NK-92 treated with Interleukin-12 subunit alpha and Interleukin-12 subunit beta, amount 100 ng/mL, for 24 hours (cell line): ENCODE results near the gene DNAH6.
"Not testable (repeated sequence)": the region's sequence is repeated elsewhere in the genome, so short reads cannot be mapped to it uniquely, and the experiment has no call there.

Experiments
- DNase-seq: peaks from one replicate; lab custom pipeline; 2025; lab: John Stamatoyannopoulos, UW

DNAH6 gene

DNA sequence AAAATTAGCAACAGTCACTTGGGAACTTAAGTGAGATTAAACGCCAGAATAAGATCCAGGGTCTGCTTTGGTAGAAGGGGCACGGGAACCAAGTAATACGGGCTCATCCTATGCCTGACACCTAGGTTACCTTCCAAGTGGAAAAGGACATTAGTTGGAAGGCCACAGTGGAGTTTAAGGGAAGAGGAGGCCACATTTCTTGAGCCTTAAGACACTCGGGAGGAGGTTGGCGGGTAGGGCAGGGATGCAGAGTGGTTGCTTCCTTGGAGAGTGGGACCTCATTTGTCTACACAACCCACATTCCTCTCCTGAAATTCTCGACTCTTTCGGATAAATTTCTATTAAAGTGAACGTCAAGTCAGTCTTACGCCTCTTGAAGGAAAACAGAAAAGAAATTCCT is 510 bp upstream of the DNAH6 start:
- DNase-seq = no peak

DNA sequence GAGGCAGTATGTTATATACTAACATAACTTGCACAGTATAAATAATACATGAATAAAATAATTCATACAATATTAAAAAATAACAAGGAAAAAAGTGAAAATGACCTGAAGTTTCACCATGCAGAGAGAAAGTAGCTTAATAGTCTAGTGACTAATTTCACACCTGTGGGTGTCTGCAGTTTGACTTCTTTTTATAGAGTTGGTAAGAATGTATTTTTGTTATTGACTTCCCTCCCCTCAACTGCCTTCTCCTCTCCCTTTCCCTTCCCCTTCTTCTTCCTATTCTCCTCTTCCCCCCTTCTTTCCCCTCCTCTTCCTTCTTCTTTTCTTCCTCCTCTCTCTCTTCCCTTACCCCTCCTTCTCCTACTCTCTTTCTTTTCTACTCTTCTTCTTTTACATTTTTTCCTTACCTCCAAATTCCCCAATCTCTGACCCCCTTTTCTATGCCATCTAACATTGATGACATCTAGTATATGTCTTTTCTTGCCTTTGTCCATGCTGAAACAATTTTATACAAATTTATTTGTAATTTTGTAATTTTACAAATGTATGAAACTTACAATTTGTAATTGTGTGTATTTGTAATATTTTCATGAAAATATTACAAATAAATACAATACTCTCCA is 3.1 kb downstream of the DNAH6 start:
- no peak for DNase-seq

DNA sequence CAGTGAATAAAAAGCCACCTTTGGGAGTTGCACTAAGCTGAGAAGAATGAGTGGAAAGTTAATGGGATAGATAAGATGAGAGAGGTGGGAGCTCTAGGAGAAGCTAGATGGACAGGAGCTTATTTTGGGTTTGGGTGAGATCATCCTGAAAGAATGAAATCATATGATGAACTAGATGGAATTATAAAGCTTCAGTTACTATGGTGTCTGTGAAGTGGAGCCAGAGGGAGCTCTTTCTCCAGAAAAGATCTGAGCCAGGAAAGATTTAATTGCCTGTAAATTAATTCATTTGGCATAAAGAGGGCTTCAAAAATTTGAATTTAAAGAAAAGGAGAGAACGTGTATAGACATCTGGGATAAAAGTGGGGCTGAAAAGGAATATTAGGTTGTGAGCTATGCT is 10.3 kb downstream of the DNAH6 start:
- no peak for DNase-seq

DNA sequence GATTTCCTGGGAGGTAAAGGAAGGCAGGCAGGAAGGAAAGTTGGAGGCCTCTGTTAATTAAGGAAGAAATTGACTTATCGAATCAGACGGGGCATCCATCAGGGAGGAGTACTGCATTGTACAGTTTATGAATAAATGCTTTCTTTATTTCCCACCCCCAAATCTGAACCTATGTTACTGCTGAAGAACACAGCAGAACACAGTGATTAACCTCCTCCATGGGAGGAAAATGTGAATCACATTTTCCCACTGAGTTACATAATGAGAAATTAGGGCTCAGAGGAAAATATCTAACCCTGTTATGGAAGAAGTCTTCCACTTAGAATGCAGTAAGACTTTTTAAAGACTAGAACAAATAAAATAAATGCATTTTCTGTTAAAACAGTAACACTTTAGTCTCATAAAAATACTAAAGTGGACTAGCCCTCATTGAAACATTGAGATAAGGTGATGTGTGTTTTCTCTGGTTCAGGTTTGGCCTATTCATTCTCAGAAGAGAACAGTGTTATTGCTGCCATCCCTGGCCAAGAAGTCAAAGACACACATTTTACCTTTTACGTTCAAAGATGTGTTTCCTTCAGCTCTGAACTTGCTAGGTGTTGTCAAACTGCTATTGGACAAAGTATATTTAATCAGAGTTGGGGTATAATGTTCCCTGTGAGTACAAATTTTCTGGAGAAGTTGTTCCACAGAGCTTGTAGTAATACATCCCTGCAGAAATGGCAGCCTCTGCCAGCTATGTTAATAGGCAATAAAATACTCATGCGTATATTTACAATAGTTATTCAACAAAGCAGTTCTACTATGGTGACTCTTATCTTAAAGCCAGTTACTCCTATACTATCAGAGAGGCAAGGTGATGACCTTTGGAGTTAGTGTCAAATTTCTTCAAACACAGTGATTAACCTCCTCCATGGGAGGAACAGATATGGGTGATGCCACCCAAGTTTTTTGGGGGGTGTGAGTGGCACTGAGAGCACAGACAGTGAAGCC is 11.1 kb downstream of the DNAH6 start:
- no peak for DNase-seq

DNA sequence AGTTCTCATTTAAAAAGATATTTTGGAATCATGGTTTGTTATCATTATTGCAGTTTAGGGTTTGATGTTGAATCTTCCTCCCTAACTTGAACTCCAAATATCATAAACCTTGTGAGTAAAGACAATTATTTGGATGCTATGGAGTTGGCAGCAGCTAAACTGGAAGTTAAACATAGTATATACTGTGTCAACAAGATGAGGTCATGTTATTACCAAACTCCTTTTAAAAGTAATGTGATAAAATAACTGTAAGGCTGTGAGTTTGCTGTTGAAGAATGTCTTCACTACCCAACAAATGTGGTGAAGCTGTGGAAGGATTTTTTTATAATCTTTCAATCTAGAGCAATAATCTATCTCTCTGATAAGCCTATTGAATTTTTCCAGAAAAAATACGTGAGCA is 16.0 kb downstream of the DNAH6 start:
- no peak for DNase-seq

DNA sequence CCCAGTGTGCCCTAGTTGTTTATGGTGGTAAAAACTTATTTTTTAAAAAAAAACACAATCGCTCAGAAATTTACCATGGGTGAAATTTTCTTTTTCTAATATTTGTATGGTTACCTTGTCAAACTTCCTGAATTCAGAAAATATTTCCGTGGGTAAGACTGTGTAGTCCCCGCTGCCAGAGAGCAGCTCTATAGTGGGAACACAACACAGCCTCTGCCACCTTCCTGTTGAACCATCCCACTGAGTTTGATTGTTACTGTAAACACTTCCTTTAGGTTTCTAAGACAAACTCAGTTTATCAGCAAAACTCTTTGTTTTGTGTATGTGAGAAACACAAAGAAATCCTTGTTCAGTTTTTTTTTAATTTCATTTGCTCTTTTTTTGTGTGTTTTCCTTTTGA is 17.9 kb downstream of the DNAH6 start:
- no peak for DNase-seq

DNA sequence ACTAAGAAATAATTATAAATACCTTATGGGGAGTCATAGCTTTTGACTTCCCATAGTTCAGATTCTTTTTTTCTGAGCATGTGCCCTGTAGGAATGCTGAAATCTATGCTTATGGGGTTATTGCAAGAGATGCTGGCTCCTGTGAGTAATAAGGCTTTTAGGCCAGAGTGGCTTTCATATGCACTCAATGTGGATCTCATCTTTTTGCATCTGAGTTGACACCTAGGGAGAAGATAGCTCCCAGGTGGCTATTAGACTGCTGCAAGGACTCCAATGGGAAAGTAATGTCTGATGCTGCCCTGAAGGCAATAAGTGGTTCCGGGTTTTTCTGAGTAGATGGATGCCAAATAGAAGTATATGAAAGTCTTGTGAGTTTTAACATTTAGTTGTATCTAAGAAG is 21.0 kb downstream of the DNAH6 start:
- no peak for DNase-seq

DNA sequence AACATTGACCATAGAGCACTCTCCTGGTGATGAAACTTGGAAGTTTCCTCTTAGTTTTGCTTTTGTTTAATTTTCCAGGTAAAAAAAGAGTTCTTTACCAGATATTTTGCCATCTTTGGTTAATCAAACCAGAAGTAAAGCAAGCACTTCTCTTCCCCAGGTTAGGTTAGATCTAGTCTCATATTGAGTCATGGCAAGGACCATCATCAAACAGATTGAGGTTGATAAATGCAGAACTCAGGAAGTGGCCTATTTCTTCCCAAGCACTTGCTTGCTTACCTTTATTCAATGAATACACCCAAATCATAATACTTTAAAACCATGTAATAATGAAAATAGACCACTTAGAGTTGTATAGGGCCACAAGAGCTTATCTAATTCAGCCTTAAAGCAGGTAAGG is 23.4 kb downstream of the DNAH6 start:
- DNase-seq = no peak

DNA sequence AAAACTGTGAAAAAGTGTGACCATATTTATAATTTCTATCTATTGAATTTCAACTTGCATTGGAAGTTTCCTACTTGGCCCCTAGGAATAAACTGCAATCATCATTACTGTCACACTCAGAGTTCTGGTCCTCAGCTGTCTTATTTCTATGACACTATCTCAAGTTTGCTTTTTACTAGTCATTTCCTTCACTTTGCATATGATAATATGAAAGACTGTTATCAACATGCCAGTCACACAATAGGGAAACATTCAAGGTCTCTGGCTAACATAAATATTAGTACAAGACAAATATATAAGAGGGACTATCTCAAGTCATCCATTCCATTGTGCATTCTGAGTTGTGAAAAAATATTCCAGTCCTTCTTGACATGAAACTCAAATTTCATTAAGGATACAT is 28.7 kb downstream of the DNAH6 start:
- no peak for DNase-seq

DNA sequence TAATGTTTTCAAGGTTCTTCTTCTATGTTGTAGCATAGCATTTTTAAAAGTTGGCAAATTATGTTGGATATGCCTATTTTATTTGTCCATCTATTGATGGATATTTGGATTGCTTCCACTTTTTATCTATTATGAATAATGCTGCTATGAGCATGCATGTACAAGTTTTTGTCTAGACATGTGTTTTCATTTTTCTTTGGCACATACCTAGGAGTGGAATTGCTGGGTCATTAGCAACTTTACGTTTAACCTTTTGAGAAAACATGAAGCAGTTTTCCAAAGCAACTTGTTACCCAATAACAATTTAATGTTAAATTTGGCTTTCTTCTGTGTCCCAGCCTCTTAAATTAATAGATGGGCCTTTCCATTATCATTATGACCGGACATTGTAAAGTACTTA is 30.3 kb downstream of the DNAH6 start:
- no peak for DNase-seq

DNA sequence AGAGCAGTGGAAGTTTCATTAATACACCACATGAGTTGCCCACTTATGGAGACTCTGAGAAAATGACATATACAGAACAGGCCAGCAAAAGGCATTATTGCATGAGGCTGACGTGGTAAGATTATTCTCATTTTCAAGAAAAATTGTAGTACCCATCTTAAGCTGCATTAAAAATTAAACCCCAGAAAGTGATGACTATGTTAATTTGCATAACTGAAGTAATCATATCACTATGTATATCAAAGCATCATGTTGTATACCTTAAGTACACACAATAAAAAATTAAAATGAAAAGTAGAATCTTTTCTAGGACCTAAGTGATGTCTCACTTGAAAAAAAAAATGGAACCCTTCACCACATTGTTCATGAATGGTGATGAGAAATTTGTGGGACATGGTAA is 32.0 kb downstream of the DNAH6 start:
- no peak for DNase-seq

DNA sequence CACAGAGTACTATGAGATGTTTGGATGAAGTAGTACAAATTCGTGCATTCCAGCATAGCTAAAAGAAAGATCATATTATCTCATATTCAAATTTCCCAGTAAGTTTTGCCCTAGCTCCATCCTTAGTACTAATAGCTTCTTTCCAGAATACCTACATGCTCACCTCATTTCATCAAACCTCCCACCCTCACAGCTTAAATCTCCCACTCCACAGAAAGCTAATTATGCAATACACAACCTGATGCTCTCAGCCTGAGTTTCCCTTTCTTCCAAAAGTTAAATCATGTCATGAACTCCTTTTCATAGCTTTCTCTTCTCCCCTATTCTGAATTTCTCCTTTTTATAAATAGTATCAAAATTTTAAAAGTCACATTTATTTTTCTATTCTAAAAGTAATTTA is 34.6 kb downstream of the DNAH6 start:
- no peak for DNase-seq

DNA sequence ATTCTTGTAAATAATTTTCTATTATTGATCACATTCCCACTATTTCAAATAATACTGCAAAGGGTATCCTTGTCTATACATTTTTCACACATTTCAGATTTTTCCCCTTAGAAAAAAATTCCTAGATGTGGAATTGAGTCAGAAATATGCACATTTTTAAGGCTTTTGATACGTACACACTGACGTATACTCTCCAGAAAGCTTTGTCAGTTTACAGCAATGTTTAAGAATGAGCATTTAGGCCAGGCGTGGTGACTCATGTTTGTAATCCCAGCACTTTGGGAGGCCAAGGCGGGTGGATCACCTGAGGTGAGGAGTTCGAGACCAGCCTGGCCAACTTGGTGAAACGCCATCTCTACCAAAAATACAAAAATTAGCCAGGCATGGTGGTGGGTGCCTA is 35.2 kb downstream of the DNAH6 start:
- not testable (repeated sequence) for DNase-seq

DNA sequence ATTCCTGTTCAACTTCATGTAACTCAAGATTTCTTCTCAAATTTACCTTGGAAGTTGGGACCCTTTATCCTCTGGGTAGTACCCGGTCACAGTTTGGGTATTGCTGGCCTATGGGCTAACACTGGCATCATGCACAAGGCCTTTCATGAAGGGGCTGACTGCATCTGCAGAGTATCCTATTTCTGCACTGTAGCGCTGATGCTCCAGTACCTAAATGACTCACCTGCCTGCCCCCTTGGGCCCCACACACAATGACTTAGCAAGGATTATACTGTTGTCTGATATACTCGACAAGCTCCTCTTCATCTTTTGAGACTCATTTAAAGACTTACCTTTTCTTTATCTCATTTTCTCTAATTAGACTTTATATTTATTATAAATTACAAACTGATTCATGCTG is 39.9 kb downstream of the DNAH6 start:
- DNase-seq = no peak

DNA sequence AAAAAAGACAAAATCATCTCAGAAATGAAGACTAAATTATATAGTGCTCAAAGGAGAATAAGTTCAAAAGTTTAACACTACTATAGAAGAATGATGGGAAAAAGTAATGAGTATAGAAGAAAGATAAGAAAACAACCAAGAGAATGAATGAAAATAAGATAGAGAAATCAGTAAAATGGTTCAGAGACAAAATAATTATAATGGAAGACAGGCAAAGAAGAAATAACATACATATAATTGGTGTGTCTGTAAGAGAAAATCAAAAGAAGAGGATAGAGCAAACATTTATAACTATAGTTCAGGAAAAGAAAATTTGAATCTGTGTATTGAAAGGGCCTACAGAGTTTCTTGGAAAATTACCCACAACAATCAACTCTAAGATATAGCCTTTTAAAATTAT is 43.5 kb downstream of the DNAH6 start:
- no peak for DNase-seq

DNA sequence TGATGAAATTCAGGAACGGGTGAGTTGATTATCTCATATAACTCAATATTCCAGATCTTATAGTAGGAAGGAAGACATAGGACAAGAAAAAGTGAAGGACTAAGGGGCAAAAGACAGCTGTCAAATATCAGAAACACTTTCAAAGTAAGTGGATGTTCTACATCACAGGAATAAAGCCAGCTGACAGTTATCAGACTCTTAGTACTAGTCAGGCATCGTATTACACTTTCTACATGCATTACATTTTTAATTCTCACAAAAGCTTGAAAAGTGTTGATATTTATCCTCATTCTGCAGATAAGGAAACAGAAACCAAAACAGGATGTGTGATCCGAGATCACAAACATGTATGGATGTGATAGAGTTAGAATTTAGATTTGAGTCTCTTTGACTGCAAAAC is 63.4 kb downstream of the DNAH6 start:
- DNase-seq = no peak

DNA sequence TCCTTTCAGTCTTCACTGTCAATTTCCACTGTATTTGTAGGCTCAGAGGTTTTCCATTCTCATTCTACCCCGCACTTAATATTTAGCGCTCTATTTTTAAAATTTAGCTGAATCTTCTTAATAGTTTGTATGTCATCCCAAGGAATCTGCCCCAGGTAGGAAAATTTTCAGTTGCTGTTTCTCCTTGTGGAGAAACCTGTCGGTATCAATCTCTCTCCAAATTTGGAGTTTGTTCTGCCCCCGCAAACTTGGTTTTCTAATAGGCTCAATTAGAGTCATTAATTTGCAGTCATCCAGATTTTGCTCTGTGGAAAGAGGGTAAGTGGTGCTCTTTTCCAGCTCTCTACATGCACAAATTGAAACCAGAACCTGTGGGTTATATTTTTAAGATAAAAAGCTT is 87.6 kb downstream of the DNAH6 start:
- DNase-seq = no peak

DNA sequence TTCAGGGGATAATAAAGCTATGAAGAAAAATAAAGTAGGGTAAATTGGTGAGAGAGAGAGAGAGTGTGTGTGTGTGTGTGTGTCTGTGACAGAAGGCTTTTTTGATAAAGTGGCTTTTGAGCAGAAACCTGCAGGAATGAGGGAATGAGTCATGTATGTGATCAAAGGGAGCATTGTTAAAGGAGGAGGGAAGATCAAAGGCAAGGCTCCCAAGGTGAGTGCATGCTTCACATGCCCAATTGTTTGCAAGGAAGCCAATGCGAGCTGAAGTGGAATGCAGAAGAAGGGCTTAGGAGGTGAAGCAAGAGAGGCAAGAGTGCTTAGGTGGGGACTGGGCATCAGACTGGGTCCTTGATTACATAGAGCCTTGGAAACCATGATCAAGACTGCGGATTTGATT is 96.8 kb downstream of the DNAH6 start:
- DNase-seq = no peak

DNA sequence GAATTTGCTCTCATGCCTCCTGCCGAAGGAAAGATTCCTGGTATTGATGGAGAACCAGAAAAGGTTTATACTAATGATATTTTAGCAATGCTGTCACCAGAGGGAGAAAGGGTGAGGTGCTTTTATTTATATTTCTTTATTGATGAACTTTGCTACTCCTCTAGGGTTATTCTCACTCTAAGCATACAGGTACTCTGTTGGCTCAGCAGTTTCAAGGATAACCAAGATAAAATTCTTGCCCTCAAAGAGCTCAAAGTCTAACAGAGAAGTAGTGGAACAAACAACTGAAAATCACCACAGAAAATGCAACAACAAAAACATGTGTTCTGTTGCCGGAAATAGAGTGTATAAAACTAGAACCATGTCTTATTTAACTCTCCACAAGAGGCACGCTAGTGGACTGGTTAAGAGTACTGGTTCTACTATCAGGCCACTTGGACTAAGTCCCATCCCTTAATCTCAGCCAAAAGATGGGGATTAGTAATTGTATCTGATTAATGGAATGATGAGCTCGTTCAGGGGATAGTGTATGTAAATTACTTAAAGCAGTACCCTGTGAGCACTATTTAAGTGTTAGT is 103.6 kb downstream of the DNAH6 start:
- DNase-seq = no peak

DNA sequence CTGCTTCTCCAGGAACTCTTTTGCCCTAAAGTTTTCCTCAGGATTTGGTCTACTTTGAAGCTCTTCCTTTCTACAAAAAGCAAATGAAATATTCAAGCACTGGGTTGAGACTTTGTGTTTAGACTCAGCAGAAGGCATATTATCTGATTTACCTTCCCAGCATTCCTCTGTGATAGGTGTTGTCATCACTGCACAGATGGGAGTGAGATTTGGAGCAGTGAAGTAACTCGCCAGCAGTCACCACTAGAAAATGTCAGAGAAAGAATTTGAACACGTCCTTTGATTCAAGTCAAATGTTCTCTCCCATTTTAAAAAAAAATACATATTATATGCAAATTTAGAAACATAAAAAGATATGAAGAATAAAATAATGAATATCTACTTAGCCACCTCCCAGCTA is 112.2 kb downstream of the DNAH6 start:
- DNase-seq = no peak

DNA sequence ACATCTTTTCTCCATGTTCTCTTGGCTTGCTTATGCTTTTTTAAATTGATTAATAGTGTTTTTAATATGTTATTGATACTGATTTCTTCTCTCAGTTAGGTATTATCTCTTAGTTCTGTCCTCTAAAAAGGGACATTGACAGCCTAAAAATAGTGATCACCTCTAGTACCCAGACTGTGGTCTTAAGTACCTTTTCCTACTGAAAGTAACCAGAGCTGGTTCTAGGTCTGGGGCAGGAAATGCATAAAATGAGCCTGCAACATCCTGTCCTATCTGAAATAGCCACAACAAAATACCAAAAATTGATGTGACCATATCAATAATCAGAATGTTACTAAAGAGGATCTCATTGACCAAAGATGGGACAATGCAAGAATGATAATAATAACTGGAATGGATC is 113.3 kb downstream of the DNAH6 start:
- DNase-seq = no peak

DNA sequence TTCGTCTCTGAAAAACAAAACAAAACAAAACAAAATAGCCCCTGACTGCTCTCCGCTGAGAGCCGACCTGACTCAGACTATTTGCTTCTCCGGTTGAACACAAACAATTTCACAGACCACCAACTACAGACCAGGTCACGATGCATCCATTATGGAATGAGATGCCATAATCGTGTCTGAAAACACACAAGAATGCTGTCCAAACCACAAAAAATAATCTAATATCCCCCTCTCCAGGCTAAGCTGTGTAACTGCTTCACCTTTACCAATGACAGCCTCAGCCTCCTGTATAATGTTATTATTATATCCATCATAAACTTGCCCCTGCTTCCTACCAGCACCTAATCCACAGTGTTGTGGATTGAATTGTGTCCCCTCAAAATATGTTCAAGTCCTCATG is 114.7 kb downstream of the DNAH6 start:
- DNase-seq = no peak

DNA sequence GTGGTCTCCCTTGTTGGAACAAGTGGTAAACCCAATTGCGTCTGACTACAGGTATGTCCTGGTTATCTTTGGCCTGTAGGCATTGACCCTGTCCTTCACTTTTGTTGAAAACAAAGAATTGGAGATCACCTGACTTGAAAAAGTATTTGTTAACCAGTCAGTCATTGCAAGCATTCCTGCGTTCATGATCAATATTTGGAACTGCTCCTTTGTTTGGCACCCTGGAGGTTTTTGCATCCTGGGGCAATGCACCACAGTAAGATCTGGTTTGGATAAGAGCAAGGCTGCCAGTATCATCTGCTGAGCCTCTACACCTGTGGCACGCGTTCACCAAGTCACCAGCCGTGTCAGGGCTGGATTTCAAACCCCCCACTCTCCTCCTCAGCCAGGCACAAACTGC is 115.7 kb downstream of the DNAH6 start:
- DNase-seq = no peak
